Naive thymus-derived CD4-positive, alpha-beta T cell (primary cell): Measurements from ENCODE around the gene DEF6. TPM values are rescaled to one million over a fixed set of nuclear protein-coding genes. Genes with fewer than 3 reads are reported as not detected.
"Not testable (repeated sequence)": the region's sequence is repeated elsewhere in the genome, so short reads cannot be mapped to it uniquely, and the experiment has no call there.

Source experiments
- ATAC-seq: fragments of 150-1000 bp; cut with Tn5 transposase; 2 replicates; pipeline ENCODE4 v1.10.0; 2021; ENCODE audit warnings: mild to moderate bottlenecking, moderate library complexity
- CTCF ChIA-PET: fragments of 350-600 bp; sonication (Branson Sonifier 250); formaldehyde crosslinking; loops from one replicate; lab custom pipeline; 2021; ENCODE audit warnings: antibody characterized with exemption; lab: Charles Lee
- POLR2A ChIA-PET: fragments of 350-600 bp; sonication (Branson Sonifier 250); formaldehyde crosslinking; loops from one replicate; lab custom pipeline; 2021; ENCODE audit warnings: antibody characterized with exemption, inconsistent platforms; lab: Charles Lee
- DNase-seq, 9 donors: peaks; one replicate each; pipeline versions ENCODE4 v3.0.0 to v3.0.0-alpha.2; 2020 to 2022; ENCODE audit warnings: mixed read lengths in 1 of 9
- H3K27ac ChIP-seq: one replicate; pipeline ENCODE4 v1.7.0; 2013; ENCODE audit warnings: mild to moderate bottlenecking, low read depth, low read length, moderate library complexity
- H3K27me3 ChIP-seq, 2 donors: one replicate each; pipeline ENCODE4 v1.7.0; 2013; ENCODE audit warnings: low read length in 2 of 2, mild to moderate bottlenecking in 2 of 2, moderate library complexity in 2 of 2; ENCODE audit not compliant: control insufficient read depth in 2 of 2, insufficient read depth in 2 of 2
- H3K36me3 ChIP-seq, 3 experiments: 1 replicate in 2 of 3; 2 replicates in 1 of 3; pipeline ENCODE4 v1.7.0; 2013; ENCODE audit warnings: low read length in 3 of 3, mild to moderate bottlenecking in 3 of 3, moderate library complexity in 1 of 3; ENCODE audit not compliant: insufficient read depth in 3 of 3, control insufficient read depth in 2 of 3
- H3K4me1 ChIP-seq, 2 donors: one replicate each; pipeline ENCODE4 v1.7.0; 2013; ENCODE audit warnings: low read length in 2 of 2, mild to moderate bottlenecking in 2 of 2, moderate library complexity in 1 of 2; ENCODE audit not compliant: control insufficient read depth in 2 of 2, insufficient read depth in 2 of 2
- H3K4me3 ChIP-seq: 2 replicates; pipeline ENCODE4 v1.7.0; 2013; ENCODE audit warnings: mild to moderate bottlenecking, low read length
- H3K9me3 ChIP-seq, 3 experiments: 1 replicate in 2 of 3; 2 replicates in 1 of 3; pipeline ENCODE4 v1.7.0; 2013; ENCODE audit warnings: low read length in 3 of 3; ENCODE audit not compliant: control insufficient read depth in 2 of 3
- H3K27ac Mint-ChIP-seq, 9 donors: one replicate each; pipeline ENCODE4 v1.8.0; 2020 to 2022; ENCODE audit warnings: mixed read lengths in 9 of 9, mild to moderate bottlenecking in 8 of 9, moderate library complexity in 5 of 9, inconsistent platforms in 2 of 9
- H3K27me3 Mint-ChIP-seq, 5 donors: one replicate each; pipeline ENCODE4 v1.8.0; 2021 to 2022; ENCODE audit warnings: mixed read lengths in 5 of 5, mild to moderate bottlenecking in 1 of 5
- H3K36me3 Mint-ChIP-seq, 5 donors: one replicate each; pipeline ENCODE4 v1.8.0; 2020 to 2022; ENCODE audit warnings: mixed read lengths in 5 of 5, mild to moderate bottlenecking in 3 of 5, inconsistent platforms in 1 of 5
- H3K4me1 Mint-ChIP-seq, 7 donors: one replicate each; pipeline ENCODE4 v1.8.0; 2020 to 2022; ENCODE audit warnings: mixed read lengths in 7 of 7, mild to moderate bottlenecking in 3 of 7, inconsistent platforms in 1 of 7
- H3K4me3 Mint-ChIP-seq, 10 donors: one replicate each; pipeline ENCODE4 v1.8.0; 2020 to 2022; ENCODE audit warnings: mild to moderate bottlenecking in 10 of 10, mixed read lengths in 10 of 10, moderate library complexity in 6 of 10, inconsistent platforms in 2 of 10
- H3K9me3 Mint-ChIP-seq, 11 donors: one replicate each; pipeline ENCODE4 v1.8.0; 2020 to 2022; ENCODE audit warnings: mixed read lengths in 11 of 11, mild to moderate bottlenecking in 4 of 11, inconsistent platforms in 1 of 11, moderate library complexity in 1 of 11
- intact Hi-C, 2 donors: fragments of 100-400 bp; cut with micrococcal nuclease; formaldehyde crosslinking; loops; one replicate each; pipeline ENCODE4 v1.15.1; 2023
- polyA plus RNA-seq, 2 donors: library from polyadenylated mRNA; unstranded; fragments of 300-500 nt; fragmentation: Illumina TruSeq; gene quantifications; one replicate each; pipeline ENCODE4 v1.2.3, GENCODE V29; 2021
- total RNA-seq, 6 experiments: library from RNA in 5 of 6; stranded (reverse) in 5 of 6; gene quantifications; 1 replicate in 5 of 6; 2 replicates in 1 of 6; pipeline ENCODE4 v1.2.3 and lab custom pipeline; 2021 to 2026

Gene DEF6
- total and polyA plus RNA-seq, 7 experiments from 2014 or later: 113 to 250 (median 225) TPM

GRCh38 chr6:35330541-35331119 is 33.0 kb downstream of the DEF6 start:
- H3K27me3 ChIP-seq: no peaks in the 10 kb centered on the region
- intact Hi-C loops: no loop called here
- Mint-ChIP-seq H3K4me1 (peaks cover 15 to 46% (median 28%) of the 10 kb centered on the region in 7 donors), H3K4me3 (no peak overlapping the region), H3K27me3 (peaks cover 0 to 24% (median 0%) of the 10 kb centered on the region in 5 donors), H3K36me3 (peaks cover 3 to 44% (median 15%) of the 10 kb centered on the region in 5 donors), H3K27ac (peak overlapping the region in 1 of 9 donors; percentile 82), H3K9me3 (peaks cover 0 to 24% (median 8%) of the 10 kb centered on the region in 11 donors)
- ChIA-PET POLR2A (interaction anchor here (16.4 to 18.0 kb wide), 2 partner anchors 21 to 33 kb away, joined by 250 to 318 read pairs; partner anchors contain the start of gene DEF6), CTCF (interaction anchor here (1.8 to 16.2 kb wide), 2 partner anchors 35 to 118 kb away, joined by 8 to 346 read pairs; partner anchors contain the start of gene DEF6)
- no peak for ATAC-seq
- no peak for DNase-seq
- peaks cover 0 to 10% (median 0%) of the 10 kb centered on the region in 3 experiments for H3K36me3 ChIP-seq
- H3K4me3 ChIP-seq: no peak overlapping the region
- no peak overlapping the region for H3K27ac ChIP-seq
- H3K9me3 ChIP-seq: no peaks in the 10 kb centered on the region
- H3K4me1 ChIP-seq: peaks cover 12 to 20% of the 10 kb centered on the region in 2 donors

DNA sequence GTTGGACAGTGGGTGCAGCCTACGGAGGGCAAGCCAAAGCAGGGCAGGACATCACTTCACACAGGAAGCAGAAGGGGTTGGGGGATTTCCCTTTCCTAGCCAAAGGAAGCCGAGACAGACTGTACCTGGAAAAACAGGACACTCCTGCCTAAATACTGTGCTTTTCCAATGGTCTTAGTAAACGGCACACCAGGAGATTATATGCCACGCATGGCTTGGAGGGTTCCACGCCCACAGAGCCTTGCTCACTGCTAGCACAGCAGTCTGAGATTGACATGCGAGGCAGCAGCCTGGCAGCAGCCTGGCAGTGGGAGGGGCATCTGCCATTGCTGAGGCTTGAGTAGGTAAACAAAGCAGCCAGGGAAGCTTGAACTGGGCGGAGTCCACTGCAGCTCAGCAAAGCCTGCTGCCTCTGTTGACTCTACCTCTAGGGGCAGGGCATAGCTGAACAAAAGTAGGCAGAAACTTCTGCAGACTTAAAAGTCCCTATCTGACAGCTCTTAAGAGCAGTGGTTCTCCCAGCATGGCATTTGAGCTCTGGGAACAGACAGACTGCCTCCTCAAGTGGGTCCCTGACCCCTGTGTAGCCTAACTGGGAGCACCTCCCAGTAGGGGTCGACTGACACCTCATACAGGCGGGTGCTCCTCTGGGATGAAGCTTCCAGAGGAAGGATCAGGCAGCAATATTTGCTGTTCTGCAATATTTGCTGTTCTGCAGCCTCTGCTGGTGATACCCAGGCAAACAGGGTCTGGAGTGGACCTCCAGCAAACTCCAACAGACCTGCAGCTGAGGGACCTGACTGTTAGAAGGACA is 34.7 kb downstream of the DEF6 start:
- not testable (repeated sequence) for H3K36me3 ChIP-seq, H3K9me3 ChIP-seq, H3K4me3 ChIP-seq, H3K27me3 ChIP-seq
- POLR2A ChIA-PET: interaction anchor here (1.0 to 16.4 kb wide), 9 partner anchors 10 to 139 kb away, joined by 3 to 250 read pairs (median 5); partner anchors contain the start of genes FANCE and RPL10A
- H3K27ac ChIP-seq: peak overlapping the region; percentile 25
- intact Hi-C loops: loop anchor here in 1 of 2 donors (1.0 kb wide), 2 partner anchors 10 to 117 kb away; partner anchors contain the start of gene PPARD
- H3K36me3 Mint-ChIP-seq: peaks cover 3 to 51% (median 15%) of the 10 kb centered on the region in 5 donors
- peak overlapping the region in 6 of 9 donors; percentile 56 to 86 (median 76) for H3K27ac Mint-ChIP-seq
- H3K4me3 Mint-ChIP-seq: peak overlapping the region in 7 of 10 donors; percentile 36 to 58 (median 51)
- CTCF ChIA-PET: interaction anchor here (0.6 to 16.2 kb wide), 15 partner anchors 9 to 405 kb away, joined by 3 to 346 read pairs (median 5); partner anchors contain the start of genes ARMC12, DEF6, FANCE and PPARD
- peaks cover 0 to 38% (median 10%) of the 10 kb centered on the region in 11 donors for H3K9me3 Mint-ChIP-seq
- DNase-seq (peak in 8 of 9 donors; percentile 47 to 90 (median 80)), ATAC-seq (peak; percentile 94)
- peaks cover 11 to 49% (median 27%) of the 10 kb centered on the region in 7 donors for H3K4me1 Mint-ChIP-seq
- peaks cover 0 to 31% (median 0%) of the 10 kb centered on the region in 5 donors for H3K27me3 Mint-ChIP-seq
- H3K4me1 ChIP-seq: peaks cover 8 to 16% of the 10 kb centered on the region in 2 donors

GRCh38 chr6:35341557-35341956 is 43.9 kb downstream of the DEF6 start:
- Mint-ChIP-seq H3K4me1 (peaks cover 34 to 54% (median 46%) of the 10 kb centered on the region in 7 donors), H3K4me3 (peak overlapping the region in 6 of 10 donors; percentile 4 to 100 (median 90)), H3K27me3 (peaks cover 0 to 10% (median 0%) of the 10 kb centered on the region in 5 donors), H3K9me3 (peaks cover 0 to 9% (median 2%) of the 10 kb centered on the region in 11 donors), H3K27ac (peak overlapping the region in 8 of 9 donors; percentile 17 to 98 (median 91)), H3K36me3 (peaks cover 0 to 17% (median 8%) of the 10 kb centered on the region in 5 donors)
- intact Hi-C loops: no loop called here
- ATAC-seq (no peak), DNase-seq (no peak)
- Histone ChIP-seq H3K27ac (no peak overlapping the region), H3K27me3 (no peaks in the 10 kb centered on the region), H3K4me1 (peaks cover 19 to 28% of the 10 kb centered on the region in 2 donors), H3K36me3 (peaks cover 0 to 6% (median 0%) of the 10 kb centered on the region in 3 experiments), H3K4me3 (no peak overlapping the region), H3K9me3 (no peaks in the 10 kb centered on the region)
- ChIA-PET CTCF (interaction anchor here (0.6 to 5.0 kb wide), 20 partner anchors 9 to 396 kb away, joined by 3 to 99 read pairs (median 5); partner anchors contain the start of genes FANCE and RPL10A), POLR2A (interaction anchor here (0.7 to 5.7 kb wide), 8 partner anchors 9 to 321 kb away, joined by 3 to 47 read pairs (median 4); partner anchors contain the start of genes FANCE and RPL10A)

GRCh38 chr6:35342258-35343091 is 44.9 kb downstream of the DEF6 start, which contains the start of gene PPARD:
Gene PPARD (plus strand): TSS chr6:35342558. CDS start chr6:35411088, 68,530 bp downstream.
- peak; percentile 100 for ATAC-seq
- peaks cover 0 to 2% (median 0%) of the 10 kb centered on the region in 11 donors for H3K9me3 Mint-ChIP-seq
- Histone ChIP-seq H3K36me3 (peaks cover 0 to 7% (median 0%) of the 10 kb centered on the region in 3 experiments), H3K9me3 (no peaks in the 10 kb centered on the region), H3K4me1 (peaks cover 19 to 35% of the 10 kb centered on the region in 2 donors), H3K27ac (peak within 1 kb of the TSS; percentile 97), H3K27me3 (no peaks in the 10 kb centered on the region), H3K4me3 (peak within 1 kb of the TSS; percentile 70)
- ChIA-PET CTCF (interaction anchor here (0.6 to 5.0 kb wide), 17 partner anchors 10 to 395 kb away, joined by 3 to 99 read pairs (median 5); partner anchors contain the start of genes FANCE and RPL10A), POLR2A (interaction anchor here (0.6 to 5.7 kb wide), 12 partner anchors 10 to 320 kb away, joined by 3 to 47 read pairs (median 4); partner anchors contain the start of genes FANCE and RPL10A)
- peak; percentile 92 to 100 (median 96) for DNase-seq
- peaks cover 0 to 17% (median 11%) of the 10 kb centered on the region in 5 donors for H3K36me3 Mint-ChIP-seq
- H3K4me1 Mint-ChIP-seq: peaks cover 38 to 55% (median 49%) of the 10 kb centered on the region in 7 donors
- peak within 1 kb of the TSS; percentile 88 to 98 (median 97) for H3K27ac Mint-ChIP-seq
- peaks cover 0 to 3% (median 0%) of the 10 kb centered on the region in 5 donors for H3K27me3 Mint-ChIP-seq
- peak within 1 kb of the TSS; percentile 88 to 100 (median 98) for H3K4me3 Mint-ChIP-seq
- intact Hi-C loops: loop anchor here (1.0 to 2.0 kb wide), 13 partner anchors 10 to 395 kb away; partner anchors contain the start of genes ARMC12 (in 2 of the 2), DEF6 (in 2 of the 2), RPL10A (in 2 of the 2) and TEAD3 (in 1 of the 2)

GRCh38 chr6:35343092-35343834 is 45.6 kb downstream of the DEF6 start:
- Mint-ChIP-seq H3K4me3 (peak overlapping the region; percentile 88 to 100 (median 98)), H3K36me3 (peaks cover 2 to 17% (median 14%) of the 10 kb centered on the region in 5 donors), H3K27ac (peak overlapping the region; percentile 85 to 98 (median 97)), H3K9me3 (peaks cover 0 to 2% (median 0%) of the 10 kb centered on the region in 11 donors), H3K27me3 (no peaks in the 10 kb centered on the region), H3K4me1 (peaks cover 41 to 58% (median 52%) of the 10 kb centered on the region in 7 donors)
- Histone ChIP-seq H3K27ac (peak overlapping the region; percentile 97), H3K36me3 (peaks cover 0 to 7% (median 0%) of the 10 kb centered on the region in 3 experiments), H3K4me1 (peaks cover 22 to 40% of the 10 kb centered on the region in 2 donors), H3K27me3 (no peaks in the 10 kb centered on the region), H3K4me3 (peak overlapping the region; percentile 70), H3K9me3 (no peaks in the 10 kb centered on the region)
- POLR2A ChIA-PET: interaction anchor here (0.6 to 5.7 kb wide), 13 partner anchors 10 to 320 kb away, joined by 3 to 47 read pairs (median 4); partner anchors contain the start of genes FANCE and RPL10A
- intact Hi-C loops: loop anchor here (2.0 kb wide), 3 partner anchors 72 to 394 kb away; partner anchors contain the start of gene ARMC12 (in 1 of the 2)
- ATAC-seq (no peak), DNase-seq (peak in 3 of 9 donors; percentile 15 to 19 (median 17))
- CTCF ChIA-PET: interaction anchor here (0.7 to 5.0 kb wide), 12 partner anchors 9 to 122 kb away, joined by 3 to 99 read pairs (median 4); partner anchors contain the start of gene FANCE
